Psoas muscle (tissue), 8 donors: ENCODE measurements around the gene RAB39A. TPM values are rescaled to one million over a fixed set of nuclear protein-coding genes. Genes with fewer than 3 reads are reported as not detected.

ENCODE experiments used
- ATAC-seq, 4 donors: fragments of 200-7000 bp; cut with Tn5 transposase; one replicate each; pipeline ENCODE4 v1.9.1; 2020; ENCODE audit warnings: moderate library complexity in 3 of 4, mild to moderate bottlenecking in 2 of 4
- DNase-seq, 2 donors: peaks; one replicate each; pipeline ENCODE4 v3.0.0-alpha.2; 2020
- H3K27ac ChIP-seq: fragments of 200-600 bp; one replicate; pipeline ENCODE4 v1.8.0; 2022
- H3K27me3 ChIP-seq, 3 donors: fragments of 200-600 bp in 1 of 3; one replicate each; pipeline versions ENCODE4 v1.6.1 to v1.8.0; 2013 to 2022; ENCODE audit warnings: low read length in 2 of 3, mild to moderate bottlenecking in 2 of 3, moderate library complexity in 1 of 3; ENCODE audit not compliant: insufficient read depth in 3 of 3
- H3K36me3 ChIP-seq, 2 donors: fragments of 200-600 bp in 1 of 2; one replicate each; pipeline versions ENCODE4 v1.6.1 to v1.8.0; 2013 to 2022; ENCODE audit warnings: low read depth in 1 of 2, mild to moderate bottlenecking in 1 of 2, moderate library complexity in 1 of 2; ENCODE audit not compliant: insufficient read depth in 1 of 2
- H3K4me1 ChIP-seq: fragments of 200-600 bp; one replicate; pipeline ENCODE4 v1.8.0; 2022
- H3K4me3 ChIP-seq: fragments of 200-600 bp; one replicate; pipeline ENCODE4 v1.8.0; 2022; ENCODE audit warnings: mild to moderate bottlenecking
- H3K9me3 ChIP-seq: fragments of 200-600 bp; one replicate; pipeline ENCODE4 v1.8.0; 2022
- WGBS, 3 donors: extraction: QIAGEN DNeasy Blood & Tissue Kit; methylation state at CpG; one replicate each; pipeline versions ENCODE4 v1.1.6 to v1.1.7; 2013; 5-methylcytosine and 5-hydroxymethylcytosine counted together
- intact Hi-C, 2 donors: fragments of 100-400 bp; cut with DNase I; formaldehyde crosslinking; loops; one replicate each; pipeline versions ENCODE4 v1.11.0 to v1.14.2; 2022
- polyA plus RNA-seq, 3 donors: library from polyadenylated mRNA; stranded (reverse); fragments of 200-250 nt; gene quantifications; one replicate each; pipeline ENCODE4 v1.2.3, GENCODE V29; 2013
- total RNA-seq, 4 donors: library from RNA; stranded (reverse); fragmentation: NEBNext Ultra II Directional in 2 of 4; extraction: Animal tissue kit (Norgen Biotek cat#: 25700) in 2 of 4; gene quantifications; one replicate each; pipeline versions ENCODE4 v1.2.1 to v1.2.4, GENCODE V29; 2021 to 2023
- TF ChIP-seq, protein P1 (sequence below): fragments of 200-600 bp; IDR thresholded peaks from one replicate; pipeline ENCODE4 v1.8.0; 2022; ENCODE audit warnings: antibody characterized with exemption
- donor health status: healthy with polysubstance abuse.
- donor health status: DM: no; HTN: no; CAD: no; lungs with moderate emphysema.
- donor health status: Bipolar disorder and iron deficiency.
- donor health status: healthy.
- donor health status: DM: yes; HTN: yes; CAD: no.
- donor health status: DM: no; HTN: no; CAD: no.
- donor health status: DM: no; HTN: no; CAD: no.
- donor health status: DM: yes; HTN: yes; CAD: no.

RAB39A gene
- total and polyA plus RNA-seq, 7 donors = 0.04 to 0.45 (median 0.23) TPM; not detected in 1

DNA sequence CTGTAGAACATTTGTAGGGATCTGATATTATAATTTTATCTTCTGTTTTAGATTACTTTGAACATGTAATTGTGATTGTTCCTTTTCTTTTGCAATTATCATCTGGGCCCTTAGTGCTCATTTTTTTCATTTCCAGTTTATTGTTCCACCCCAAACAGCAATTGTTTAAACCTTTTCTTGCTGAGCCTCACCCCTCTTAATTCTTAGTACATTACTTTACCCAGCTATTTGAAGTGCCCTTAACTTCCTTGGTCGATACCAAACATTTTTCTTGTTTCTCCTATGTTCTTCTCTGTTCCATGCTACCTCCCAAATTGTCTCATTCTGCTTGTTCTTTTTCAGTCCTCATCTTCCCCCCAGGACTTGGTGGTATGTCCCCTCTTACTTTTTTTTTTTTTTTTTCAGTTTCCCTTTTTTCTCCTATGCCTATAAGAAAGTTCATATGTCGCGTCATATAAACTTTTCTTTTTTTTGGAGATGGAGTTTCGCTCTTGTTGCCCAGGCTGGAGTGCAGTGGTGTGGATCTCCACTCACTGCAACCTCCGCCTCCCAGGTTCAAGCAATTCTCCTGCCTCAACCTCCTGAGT lies 84.0 kb downstream of the RAB39A start:
- DNase-seq = no peak
- no peaks in the 10 kb centered on the region for H3K36me3 ChIP-seq
- no peaks in the 10 kb centered on the region for H3K27me3 ChIP-seq
- no peaks in the 10 kb centered on the region for H3K9me3 ChIP-seq
- intact Hi-C loops = loop anchor here (5.0 to 10.0 kb wide), 2 partner anchors 103 to 105 kb away; no protein-coding TSS in a partner anchor
- ATAC-seq = no peak
- peaks cover 43% of the 10 kb centered on the region for H3K4me1 ChIP-seq
- WGBS, 3 donors = 96 to 97% (median 96%) methylated on average over 5 of the region's 5 CpGs
- TF ChIP-seq, protein P1, sequence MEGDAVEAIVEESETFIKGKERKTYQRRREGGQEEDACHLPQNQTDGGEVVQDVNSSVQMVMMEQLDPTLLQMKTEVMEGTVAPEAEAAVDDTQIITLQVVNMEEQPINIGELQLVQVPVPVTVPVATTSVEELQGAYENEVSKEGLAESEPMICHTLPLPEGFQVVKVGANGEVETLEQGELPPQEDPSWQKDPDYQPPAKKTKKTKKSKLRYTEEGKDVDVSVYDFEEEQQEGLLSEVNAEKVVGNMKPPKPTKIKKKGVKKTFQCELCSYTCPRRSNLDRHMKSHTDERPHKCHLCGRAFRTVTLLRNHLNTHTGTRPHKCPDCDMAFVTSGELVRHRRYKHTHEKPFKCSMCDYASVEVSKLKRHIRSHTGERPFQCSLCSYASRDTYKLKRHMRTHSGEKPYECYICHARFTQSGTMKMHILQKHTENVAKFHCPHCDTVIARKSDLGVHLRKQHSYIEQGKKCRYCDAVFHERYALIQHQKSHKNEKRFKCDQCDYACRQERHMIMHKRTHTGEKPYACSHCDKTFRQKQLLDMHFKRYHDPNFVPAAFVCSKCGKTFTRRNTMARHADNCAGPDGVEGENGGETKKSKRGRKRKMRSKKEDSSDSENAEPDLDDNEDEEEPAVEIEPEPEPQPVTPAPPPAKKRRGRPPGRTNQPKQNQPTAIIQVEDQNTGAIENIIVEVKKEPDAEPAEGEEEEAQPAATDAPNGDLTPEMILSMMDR = no peak
- H3K27ac ChIP-seq = no peak overlapping the region
- H3K4me3 ChIP-seq = peak overlapping the region; percentile 81

Other genes with a start within 250 kb of the RAB39A start
- 1,000 to 10,000 TPM; 1,477 to 8,637 (median 4,141) TPM for gene SLN, start 216.4 kb upstream of the RAB39A start, total RNA-seq
- 1,000 to 10,000 TPM in 2 of 3 donors, 100 to 1,000 TPM in 1; 475 to 3,094 (median 2,485) TPM for gene SLN, start 216.4 kb upstream of the RAB39A start, polyA plus RNA-seq
- 1 to 10 TPM in 3 of 4 donors, under 1 TPM in 1; 0.53 to 1.7 (median 1.1) TPM for gene SLC35F2, start 69.7 kb upstream of the RAB39A start, total RNA-seq
- under 1 TPM; 0.37 to 0.70 (median 0.43) TPM for gene SLC35F2, start 69.7 kb upstream of the RAB39A start, polyA plus RNA-seq
- gene CUL5, start 80.5 kb downstream of the RAB39A start, total RNA-seq = 10 to 100 TPM; 57.8 to 92.2 (median 65.5) TPM
- gene CUL5, start 80.5 kb downstream of the RAB39A start, polyA plus RNA-seq = 10 to 100 TPM; 10.5 to 38.0 (median 13.8) TPM
- gene ACAT1, start 193.1 kb downstream of the RAB39A start, total RNA-seq = 100 to 1,000 TPM; 156 to 263 (median 208) TPM
- 100 to 1,000 TPM; 141 to 246 (median 162) TPM for gene ACAT1, start 193.1 kb downstream of the RAB39A start, polyA plus RNA-seq